Esophagus squamous epithelium (tissue), 4 donors: ENCODE data around the gene TACR2.

Experiments
- CTCF ChIP-seq, 6 experiments: fragments of 450-650 bp in 4 of 6; fragments of 200-600 bp in 2 of 6; sonication (generic) in 2 of 6; IDR thresholded peaks; one replicate each; pipeline ENCODE4 v1.5.1; 2016 to 2019; ENCODE audit warnings: antibody characterized with exemption in 6 of 6, mild to moderate bottlenecking in 4 of 6, moderate library complexity in 4 of 6
- POLR2A ChIP-seq, 4 donors: fragments of 450-650 bp; IDR thresholded peaks; one replicate each; pipeline ENCODE4 v1.6.1; 2017; ENCODE audit warnings: antibody characterized with exemption in 4 of 4, mild to moderate bottlenecking in 4 of 4, moderate library complexity in 3 of 4

DNA sequence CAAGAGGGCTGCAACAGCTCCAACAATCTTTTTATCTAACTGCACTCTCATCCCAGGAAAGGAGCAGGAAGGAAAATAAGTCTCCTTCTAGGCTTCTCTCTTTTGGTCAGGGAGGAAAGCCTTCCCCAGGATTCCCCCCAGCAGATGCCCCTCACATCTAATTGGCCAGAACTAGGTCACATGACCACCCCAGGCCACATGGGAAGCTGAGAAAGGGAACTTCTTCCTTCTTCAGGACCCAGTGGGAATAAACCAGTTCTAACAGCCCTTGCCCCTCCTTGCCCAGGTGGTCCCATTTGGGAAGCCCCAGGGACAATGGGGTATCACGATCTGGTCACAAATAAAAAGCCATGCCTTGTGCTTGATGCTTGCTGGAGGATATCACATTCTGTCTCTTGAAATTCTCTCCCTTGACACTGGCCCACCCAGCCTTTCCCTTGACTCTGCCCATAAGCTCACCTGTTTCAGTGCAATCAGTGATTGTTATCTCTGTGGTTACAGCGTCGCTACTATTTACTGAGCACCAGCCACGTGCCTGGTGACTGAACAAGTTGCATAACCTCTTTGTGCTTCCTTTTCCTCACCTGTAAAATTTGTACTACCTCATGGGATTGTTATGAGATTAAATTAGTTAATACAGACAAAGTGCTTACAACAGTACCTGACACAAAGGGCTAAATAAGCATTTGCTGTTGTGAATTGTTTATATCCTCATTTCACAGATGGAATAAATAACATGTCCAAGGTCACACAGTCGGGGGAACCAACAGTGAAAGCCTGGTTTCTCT, 9.0 kb upstream of the TACR2 start:
- TF ChIP-seq CTCF (IDR thresholded peaks at IDR 0.05) = no peak
- no peak for TF ChIP-seq POLR2A (IDR thresholded peaks at IDR 0.05)
